Caco-2 (cell line): ENCODE data around the gene SHLD1. TPM values are rescaled to one million over a fixed set of nuclear protein-coding genes. Genes with fewer than 3 reads are reported as not detected.
"Not testable (repeated sequence)": the region's sequence is repeated elsewhere in the genome, so short reads cannot be mapped to it uniquely, and the experiment has no call there.

Experiments used
- BruUV-seq: library from RNA; stranded (reverse); fragments of 400-500 nt; replicated peaks from 2 replicates; lab custom pipeline; 2021; lab: Mats Ljungman, UMichigan
- CTCF ChIA-PET: fragments of 300-600 bp; sonication (Branson Sonifier 250); formaldehyde crosslinking; loops from one replicate; lab custom pipeline; 2022; ENCODE audit warnings: antibody characterized with exemption; lab: Charles Lee
- POLR2A ChIA-PET: fragments of 300-600 bp; sonication (Branson Sonifier 250); formaldehyde crosslinking; loops from one replicate; lab custom pipeline; 2022; ENCODE audit warnings: antibody characterized with exemption; lab: Charles Lee
- DNase-seq, 2 experiments: peaks; one replicate each; pipeline versions ENCODE4 v3.0.0 to v3.0.0-alpha.2; 2020 to 2022
- H3K27me3 ChIP-seq: replicated peaks from 2 replicates; pipeline ENCODE4 v1.6.0; 2011; ENCODE audit warnings: low read length; ENCODE audit not compliant: control insufficient read depth, insufficient read depth
- H3K36me3 ChIP-seq: 2 replicates; pipeline ENCODE4 v1.5.1; 2011; ENCODE audit warnings: low read length; ENCODE audit not compliant: control insufficient read depth, insufficient read depth
- H3K4me1 ChIP-seq: fragments of 250-450 bp; sonication (Bioruptor Pico); 2 replicates; pipeline ENCODE4 v1.5.1; 2020; ENCODE audit warnings: mild to moderate bottlenecking
- H3K4me3 ChIP-seq: 2 replicates; pipeline ENCODE4 v1.5.1; 2011; ENCODE audit warnings: low read depth, mild to moderate bottlenecking, control low read depth, low read length
- H3K9me3 ChIP-seq: fragments of 250-450 bp; sonication (Bioruptor Pico); 2 replicates; pipeline ENCODE4 v1.5.1; 2020; ENCODE audit warnings: mild to moderate bottlenecking, moderate library complexity
- H3K27ac Mint-ChIP-seq: one replicate; pipeline ENCODE4 v1.8.0; 2022; ENCODE audit warnings: mixed read lengths; ENCODE audit not compliant: unreplicated experiment
- H3K27me3 Mint-ChIP-seq: one replicate; pipeline ENCODE4 v1.8.0; 2022; ENCODE audit warnings: mixed read lengths; ENCODE audit not compliant: insufficient read depth, unreplicated experiment
- H3K36me3 Mint-ChIP-seq: one replicate; pipeline ENCODE4 v1.8.0; 2022; ENCODE audit warnings: mild to moderate bottlenecking, mixed read lengths; ENCODE audit not compliant: insufficient read depth, unreplicated experiment
- H3K4me1 Mint-ChIP-seq: one replicate; pipeline ENCODE4 v1.8.0; 2022; ENCODE audit warnings: low read depth, mixed read lengths; ENCODE audit not compliant: unreplicated experiment
- H3K4me3 Mint-ChIP-seq: one replicate; pipeline ENCODE4 v1.8.0; 2022; ENCODE audit warnings: mild to moderate bottlenecking, moderate library complexity, mixed read lengths; ENCODE audit not compliant: unreplicated experiment
- H3K9me3 Mint-ChIP-seq: one replicate; pipeline ENCODE4 v1.8.0; 2022; ENCODE audit warnings: mixed read lengths; ENCODE audit not compliant: unreplicated experiment
- intact Hi-C: fragments of 100-400 bp; cut with micrococcal nuclease; formaldehyde crosslinking; loops from one replicate; pipeline ENCODE4 v1.10.0; 2022; ENCODE audit not compliant: unreplicated experiment
- total RNA-seq: library from RNA; stranded (reverse); gene quantifications from 2 replicates; pipeline ENCODE4 v1.2.3, GENCODE V29; 2022
- TF ChIP-seq, protein P1 (sequence below), 2 experiments: fragments of 200-600 bp in 1 of 2; IDR thresholded peaks; 1 replicate in 1 of 2; 2 replicates in 1 of 2; pipeline versions ENCODE4 v1.5.1 to v1.8.0; 2011 to 2022; ENCODE audit warnings: antibody characterized with exemption in 1 of 2, control low read depth in 1 of 2, inconsistent platforms in 1 of 2, low read depth in 1 of 2, low read length in 1 of 2, mild to moderate bottlenecking in 1 of 2, moderate library complexity in 1 of 2; ENCODE audit not compliant: insufficient read depth in 1 of 2, severe bottlenecking in 1 of 2, unreplicated experiment in 1 of 2

SHLD1 gene
- total RNA-seq, 1 experiment from 2014 or later = 4.8 TPM

DNA sequence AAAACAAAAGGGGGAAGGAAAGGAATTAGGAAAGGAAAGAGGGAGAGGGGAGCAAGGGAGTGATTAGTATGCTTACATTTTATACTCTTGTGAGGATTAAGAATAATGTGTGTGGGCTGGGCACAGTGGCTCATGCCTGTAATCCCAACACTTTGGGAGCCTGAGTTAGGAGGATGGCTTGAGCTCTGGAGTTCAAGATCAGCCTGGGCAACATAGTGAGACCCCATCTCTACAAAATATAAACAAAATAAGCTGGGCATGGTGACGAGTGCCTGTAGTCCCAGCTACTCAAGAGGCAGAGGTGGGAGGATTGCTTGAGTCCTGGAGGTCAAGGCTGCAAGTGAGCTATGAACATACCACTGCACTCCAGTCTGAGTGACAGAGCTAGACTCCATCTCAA is 47.0 kb downstream of the SHLD1 start:
- Histone ChIP-seq H3K4me3 (no peak overlapping the region), H3K4me1 (no peaks in the 10 kb centered on the region), H3K9me3 (no peaks in the 10 kb centered on the region), H3K27me3 (no peaks in the 10 kb centered on the region), H3K36me3 (no peaks in the 10 kb centered on the region)
- H3K9me3 Mint-ChIP-seq = no peaks in the 10 kb centered on the region
- no peak overlapping the region for H3K4me3 Mint-ChIP-seq
- ChIA-PET POLR2A (no interaction called here), CTCF (interaction anchor here (1.2 kb wide), 1 partner anchor 240 kb away, joined by 7 read pairs; no protein-coding TSS in a partner anchor)
- peak overlapping the region; percentile 62 for H3K27ac Mint-ChIP-seq
- no peak for DNase-seq
- peaks cover 7% of the 10 kb centered on the region for H3K4me1 Mint-ChIP-seq
- intact Hi-C loops = no loop called here
- TF ChIP-seq, protein P1, sequence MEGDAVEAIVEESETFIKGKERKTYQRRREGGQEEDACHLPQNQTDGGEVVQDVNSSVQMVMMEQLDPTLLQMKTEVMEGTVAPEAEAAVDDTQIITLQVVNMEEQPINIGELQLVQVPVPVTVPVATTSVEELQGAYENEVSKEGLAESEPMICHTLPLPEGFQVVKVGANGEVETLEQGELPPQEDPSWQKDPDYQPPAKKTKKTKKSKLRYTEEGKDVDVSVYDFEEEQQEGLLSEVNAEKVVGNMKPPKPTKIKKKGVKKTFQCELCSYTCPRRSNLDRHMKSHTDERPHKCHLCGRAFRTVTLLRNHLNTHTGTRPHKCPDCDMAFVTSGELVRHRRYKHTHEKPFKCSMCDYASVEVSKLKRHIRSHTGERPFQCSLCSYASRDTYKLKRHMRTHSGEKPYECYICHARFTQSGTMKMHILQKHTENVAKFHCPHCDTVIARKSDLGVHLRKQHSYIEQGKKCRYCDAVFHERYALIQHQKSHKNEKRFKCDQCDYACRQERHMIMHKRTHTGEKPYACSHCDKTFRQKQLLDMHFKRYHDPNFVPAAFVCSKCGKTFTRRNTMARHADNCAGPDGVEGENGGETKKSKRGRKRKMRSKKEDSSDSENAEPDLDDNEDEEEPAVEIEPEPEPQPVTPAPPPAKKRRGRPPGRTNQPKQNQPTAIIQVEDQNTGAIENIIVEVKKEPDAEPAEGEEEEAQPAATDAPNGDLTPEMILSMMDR (IDR thresholded peaks at IDR 0.05; ENCODE audit: insufficient read depth in 1 of 2, low read depth in 1 of 2, low read length in 1 of 2, severe bottlenecking in 1 of 2, unreplicated experiment in 1 of 2) = no peak
- peaks cover 2% of the 10 kb centered on the region for H3K36me3 Mint-ChIP-seq
- no peaks in the 10 kb centered on the region for H3K27me3 Mint-ChIP-seq
- no TSS peak for BruUV-seq

DNA sequence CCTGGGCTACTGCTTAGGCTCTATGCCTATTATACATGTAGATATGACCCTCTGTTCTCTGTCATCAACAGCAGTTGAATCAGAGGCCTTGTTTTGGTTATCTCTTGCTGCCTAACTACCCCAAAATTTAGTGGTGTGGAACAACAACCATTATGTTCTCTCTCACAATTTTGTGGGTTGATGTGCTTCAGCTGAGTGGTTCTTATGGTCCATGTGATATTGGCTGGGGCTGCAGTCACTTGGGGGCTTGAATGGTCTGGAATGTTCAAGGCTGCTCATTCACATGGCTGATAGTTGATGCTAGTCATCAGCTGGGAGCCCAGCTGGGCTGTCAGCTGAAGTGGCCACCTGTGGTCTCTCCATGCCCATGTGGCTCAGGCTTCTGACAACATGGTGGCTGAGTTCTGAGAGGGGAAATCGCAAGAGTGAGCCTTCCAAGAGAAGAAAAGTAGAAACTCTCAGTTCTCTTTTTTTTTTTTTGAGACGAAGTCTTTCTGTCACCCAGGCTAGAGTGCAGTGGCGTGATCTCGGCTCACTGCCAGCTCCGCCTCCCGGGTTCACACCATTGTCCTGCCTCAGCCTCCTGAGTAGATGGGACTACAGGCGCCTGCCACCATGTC is 47.8 kb downstream of the SHLD1 start:
- Mint-ChIP-seq H3K27ac (no peak overlapping the region), H3K27me3 (no peaks in the 10 kb centered on the region), H3K4me1 (peaks cover 7% of the 10 kb centered on the region), H3K36me3 (no peaks in the 10 kb centered on the region), H3K9me3 (no peaks in the 10 kb centered on the region), H3K4me3 (no peak overlapping the region)
- Histone ChIP-seq H3K4me1 (no peaks in the 10 kb centered on the region), H3K9me3 (no peaks in the 10 kb centered on the region), H3K36me3 (no peaks in the 10 kb centered on the region), H3K27me3 (no peaks in the 10 kb centered on the region), H3K4me3 (no peak overlapping the region)
- intact Hi-C loops = no loop called here
- TF ChIP-seq, protein P1 (IDR thresholded peaks at IDR 0.05; ENCODE audit: insufficient read depth in 1 of 2, low read depth in 1 of 2, low read length in 1 of 2, severe bottlenecking in 1 of 2, unreplicated experiment in 1 of 2) = no peak
- ChIA-PET CTCF (interaction anchor here (1.2 kb wide), 1 partner anchor 241 kb away, joined by 7 read pairs; no protein-coding TSS in a partner anchor), POLR2A (no interaction called here)
- BruUV-seq = no TSS peak
- DNase-seq = no peak

DNA sequence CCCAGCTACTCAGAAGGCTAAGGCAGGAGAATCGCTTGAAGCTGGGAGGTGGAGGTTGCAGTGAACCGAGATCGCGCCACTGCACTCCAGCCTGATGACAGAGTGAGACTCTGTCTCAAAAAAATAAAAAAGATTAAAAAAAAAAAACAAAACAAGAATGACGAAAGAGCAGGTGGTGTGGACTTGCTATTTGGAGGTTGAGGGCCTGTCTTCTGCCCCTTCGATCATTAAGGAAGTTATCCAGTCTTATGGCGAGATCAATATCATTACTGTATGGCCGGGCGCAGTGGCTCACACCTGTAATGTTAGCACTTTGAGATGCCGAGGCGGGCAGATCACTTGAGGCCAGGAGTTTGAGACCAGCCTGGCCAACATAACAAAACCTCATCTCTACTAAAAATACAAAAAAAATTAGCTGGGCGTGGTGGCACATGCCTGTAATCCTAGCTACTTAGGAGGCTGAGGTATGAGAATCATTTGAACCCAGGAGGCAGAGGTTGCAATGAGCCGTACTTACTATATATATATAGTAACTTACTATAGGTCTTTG is 53.6 kb downstream of the SHLD1 start:
- BruUV-seq, DNase-seq, H3K9me3 Mint-ChIP-seq, POLR2A ChIA-PET, H3K4me3 Mint-ChIP-seq, H3K27me3 ChIP-seq, H3K27me3 Mint-ChIP-seq, H3K9me3 ChIP-seq, intact Hi-C loops, H3K36me3 ChIP-seq, H3K4me3 ChIP-seq, CTCF ChIA-PET, H3K4me1 Mint-ChIP-seq, H3K36me3 Mint-ChIP-seq, H3K27ac Mint-ChIP-seq: not testable (repeated sequence)
- H3K4me1 ChIP-seq = peaks cover 12% of the 10 kb centered on the region; the same call in 1 of the 2 replicates
